ENCODE results near the gene FAM13A. TPM values are rescaled to one million over a fixed set of nuclear protein-coding genes. Genes with fewer than 3 reads are reported as not detected.

Gene FAM13A
- total and polyA plus RNA-seq, 2 experiments from 2014 or later = 5.3 to 6.6 TPM

DNA sequence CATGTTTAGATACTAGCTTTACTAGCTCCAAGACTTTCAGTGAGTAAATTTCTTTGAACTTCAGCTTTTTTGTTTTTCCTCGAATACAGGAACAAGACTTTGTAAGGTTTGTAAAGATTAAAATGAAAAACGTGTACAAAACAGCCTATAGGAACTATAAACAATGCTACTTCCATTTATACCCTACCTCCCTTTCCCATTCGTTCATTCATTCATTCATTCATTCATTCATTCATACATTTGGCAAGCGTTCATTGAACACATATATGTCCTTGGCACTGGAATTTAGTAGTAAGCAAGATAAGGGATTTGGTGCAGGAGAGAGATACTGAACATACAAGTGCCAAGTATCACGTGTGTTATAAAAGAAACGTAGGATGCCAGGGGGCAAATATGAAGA is 293.9 kb downstream of the FAM13A start:
- 0 out of 2 replicates have a peak, but pooled peaks cover 3% of the 10 kb centered on the region for H3K9me2 ChIP-seq (ENCODE audit: insufficient read depth)
- 83% methylated on average over 6 of the region's 6 CpGs for WGBS, 2 experiments (ENCODE audit: low coverage in 1 of 2, low lambda C conversion rate in 2 of 2, missing lambda C conversion rate in 2 of 2)
- no peaks in the 10 kb centered on the region for H3K36me3 ChIP-seq (ENCODE audit: low read depth)
- TF ChIP-seq EZH2phosphoT487 (IDR thresholded peaks at IDR 0.05; ENCODE audit: insufficient read depth, low read depth) (no peak), EZH2 (IDR thresholded peaks at IDR 0.05; ENCODE audit: insufficient read depth, poor library complexity, severe bottlenecking) (no peak)
- no peaks in the 10 kb centered on the region for H3K9me3 ChIP-seq (ENCODE audit: low read depth)
- no peak for DNase-seq
- H3K4me1 ChIP-seq (ENCODE audit: insufficient read depth) = peaks cover 19% of the 10 kb centered on the region
- H3K79me2 ChIP-seq (ENCODE audit: insufficient read depth) = no peaks in the 10 kb centered on the region
- H2AFZ ChIP-seq = no peak overlapping the region
- no peak overlapping the region for H3K4me3 ChIP-seq
- in situ Hi-C loops (cut with MboI) = no loop called here
- H3F3A ChIP-seq (ENCODE audit: insufficient read depth) = peaks cover 9% of the 10 kb centered on the region
- H3K27me3 ChIP-seq (replicated peaks; ENCODE audit: insufficient read depth) = no peaks in the 10 kb centered on the region
- no peak overlapping the region for H3K4me2 ChIP-seq (ENCODE audit: unreplicated experiment)
- H4K20me1 ChIP-seq (ENCODE audit: insufficient read depth) = no peaks in the 10 kb centered on the region
- H3K9ac ChIP-seq = no peak overlapping the region
- H3K27ac ChIP-seq = no peak overlapping the region

- 88 to 100% methylated on average over 2 of the region's 2 CpGs for WGBS, 2 experiments (ENCODE audit: low coverage in 1 of 2, low lambda C conversion rate in 2 of 2, missing lambda C conversion rate in 2 of 2)
- Histone ChIP-seq H3K27me3 (replicated peaks; ENCODE audit: insufficient read depth) (no peaks in the 10 kb centered on the region), H3K4me3 (no peak overlapping the region), H3K9me3 (ENCODE audit: low read depth) (no peaks in the 10 kb centered on the region), H3K36me3 (ENCODE audit: low read depth) (no peaks in the 10 kb centered on the region), H3K9ac (no peak overlapping the region), H3K9me2 (ENCODE audit: insufficient read depth) (no peaks in the 10 kb centered on the region), H4K20me1 (ENCODE audit: insufficient read depth) (no peaks in the 10 kb centered on the region), H3K4me2 (ENCODE audit: unreplicated experiment) (no peak overlapping the region), H3F3A (ENCODE audit: insufficient read depth) (peaks cover 9% of the 10 kb centered on the region), H3K79me2 (ENCODE audit: insufficient read depth) (no peaks in the 10 kb centered on the region), H3K27ac (no peak overlapping the region), H2AFZ (no peak overlapping the region), H3K4me1 (ENCODE audit: insufficient read depth) (peaks cover 23% of the 10 kb centered on the region)
- in situ Hi-C loops (cut with MboI) = no loop called here
- no peak for DNase-seq
- no peak for TF ChIP-seq EZH2phosphoT487 (IDR thresholded peaks at IDR 0.05; ENCODE audit: insufficient read depth, low read depth)
- TF ChIP-seq EZH2 (IDR thresholded peaks at IDR 0.05; ENCODE audit: insufficient read depth, poor library complexity, severe bottlenecking) = no peak
Observed at GRCh38 chr4:88761861-88762523, 295.0 kb downstream of the FAM13A start.

GRCh38 chr4:88761342-88761741 is 295.6 kb downstream of the FAM13A start:
- no peaks in the 10 kb centered on the region for H4K20me1 ChIP-seq (ENCODE audit: insufficient read depth)
- H2AFZ ChIP-seq = no peak overlapping the region
- in situ Hi-C loops (cut with MboI) = no loop called here
- peaks cover 5% of the 10 kb centered on the region for H3F3A ChIP-seq (ENCODE audit: insufficient read depth)
- no peak overlapping the region for H3K4me3 ChIP-seq
- no peak overlapping the region for H3K27ac ChIP-seq
- no peaks in the 10 kb centered on the region for H3K9me3 ChIP-seq (ENCODE audit: low read depth)
- no peaks in the 10 kb centered on the region for H3K9me2 ChIP-seq (ENCODE audit: insufficient read depth)
- TF ChIP-seq EZH2phosphoT487 (IDR thresholded peaks at IDR 0.05; ENCODE audit: insufficient read depth, low read depth) = no peak
- TF ChIP-seq EZH2 (IDR thresholded peaks at IDR 0.05; ENCODE audit: insufficient read depth, poor library complexity, severe bottlenecking) = no peak
- H3K79me2 ChIP-seq (ENCODE audit: insufficient read depth) = no peaks in the 10 kb centered on the region
- no peaks in the 10 kb centered on the region for H3K27me3 ChIP-seq (replicated peaks; ENCODE audit: insufficient read depth)
- H3K9ac ChIP-seq = no peak overlapping the region
- H3K4me2 ChIP-seq (ENCODE audit: unreplicated experiment) = no peak overlapping the region
- H3K36me3 ChIP-seq (ENCODE audit: low read depth) = no peaks in the 10 kb centered on the region
- 74 to 80% methylated on average over 3 of the region's 3 CpGs for WGBS, 2 experiments (ENCODE audit: low coverage in 1 of 2, low lambda C conversion rate in 2 of 2, missing lambda C conversion rate in 2 of 2)
- peaks cover 27% of the 10 kb centered on the region for H3K4me1 ChIP-seq (ENCODE audit: insufficient read depth)
- no peak for DNase-seq

DNA sequence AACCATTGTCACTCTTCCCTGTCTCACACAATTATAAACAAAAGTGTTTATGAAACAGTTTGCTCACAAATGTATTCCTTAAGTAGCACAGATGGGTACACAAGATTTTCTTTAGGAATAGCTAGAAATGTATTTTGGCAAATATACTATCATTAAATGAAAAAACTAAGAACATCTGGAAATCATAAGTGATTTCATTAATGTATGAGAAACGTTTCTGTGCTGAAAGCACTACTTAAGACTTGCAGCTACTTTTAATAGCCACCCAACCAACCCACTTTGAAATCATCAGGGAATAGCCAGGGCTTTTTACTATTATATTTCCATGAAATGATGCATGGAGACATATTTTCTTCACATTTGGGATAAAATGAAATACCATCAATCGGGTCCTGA is 297.1 kb downstream of the FAM13A start:
- in situ Hi-C loops (cut with MboI) = no loop called here
- Histone ChIP-seq H4K20me1 (ENCODE audit: insufficient read depth) (no peaks in the 10 kb centered on the region), H3K4me2 (ENCODE audit: unreplicated experiment) (no peak overlapping the region), H3K9me3 (ENCODE audit: low read depth) (no peaks in the 10 kb centered on the region), H3K27ac (no peak overlapping the region), H3F3A (ENCODE audit: insufficient read depth) (no peaks in the 10 kb centered on the region), H3K4me1 (ENCODE audit: insufficient read depth) (peaks cover 15% of the 10 kb centered on the region), H3K79me2 (ENCODE audit: insufficient read depth) (no peaks in the 10 kb centered on the region), H2AFZ (no peak overlapping the region), H3K4me3 (no peak overlapping the region), H3K27me3 (replicated peaks; ENCODE audit: insufficient read depth) (no peaks in the 10 kb centered on the region), H3K36me3 (ENCODE audit: low read depth) (no peaks in the 10 kb centered on the region), H3K9ac (no peak overlapping the region), H3K9me2 (ENCODE audit: insufficient read depth) (no peaks in the 10 kb centered on the region)
- TF ChIP-seq EZH2phosphoT487 (IDR thresholded peaks at IDR 0.05; ENCODE audit: insufficient read depth, low read depth) (no peak), EZH2 (IDR thresholded peaks at IDR 0.05; ENCODE audit: insufficient read depth, poor library complexity, severe bottlenecking) (no peak)
- DNase-seq = no peak
- 48 to 49% methylated on average over 2 of the region's 2 CpGs for WGBS, 2 experiments (ENCODE audit: low coverage in 1 of 2, low lambda C conversion rate in 2 of 2, missing lambda C conversion rate in 2 of 2)
